ENCODE data around the gene RAB11A.

DNA sequence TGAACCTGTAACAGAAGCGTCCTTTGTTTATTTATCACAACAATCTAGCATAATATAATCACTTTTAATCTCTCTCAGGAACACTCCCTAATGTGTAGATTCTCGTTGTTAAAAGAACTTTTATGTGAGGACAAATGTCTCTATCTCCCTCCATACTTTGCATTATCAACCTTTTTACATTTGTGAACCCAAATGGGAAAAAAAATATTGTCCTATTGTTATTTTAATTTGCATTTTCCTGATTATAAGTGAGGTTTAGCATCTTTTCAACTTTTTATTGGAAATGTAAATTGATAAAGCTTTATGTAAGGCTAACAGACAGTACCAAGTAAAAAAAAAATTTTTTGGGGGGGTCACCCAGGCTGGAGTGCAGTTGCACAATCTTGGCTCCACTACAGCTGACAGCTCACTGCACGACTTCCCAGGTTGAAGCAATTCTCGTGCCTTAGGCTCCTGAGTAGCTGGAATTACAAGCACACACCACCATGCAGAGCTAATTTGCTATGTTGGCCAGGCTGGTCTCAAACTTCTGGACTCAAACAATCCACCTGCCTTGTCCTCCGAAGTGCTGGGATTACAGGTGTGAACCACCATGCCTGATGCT is 44.2 kb upstream of the RAB11A start:
- TF ChIP-seq CREB1 (CRISPR knock-in tag; IDR thresholded peaks at IDR 0.05) = no peak
- TF ChIP-seq, protein P1, sequence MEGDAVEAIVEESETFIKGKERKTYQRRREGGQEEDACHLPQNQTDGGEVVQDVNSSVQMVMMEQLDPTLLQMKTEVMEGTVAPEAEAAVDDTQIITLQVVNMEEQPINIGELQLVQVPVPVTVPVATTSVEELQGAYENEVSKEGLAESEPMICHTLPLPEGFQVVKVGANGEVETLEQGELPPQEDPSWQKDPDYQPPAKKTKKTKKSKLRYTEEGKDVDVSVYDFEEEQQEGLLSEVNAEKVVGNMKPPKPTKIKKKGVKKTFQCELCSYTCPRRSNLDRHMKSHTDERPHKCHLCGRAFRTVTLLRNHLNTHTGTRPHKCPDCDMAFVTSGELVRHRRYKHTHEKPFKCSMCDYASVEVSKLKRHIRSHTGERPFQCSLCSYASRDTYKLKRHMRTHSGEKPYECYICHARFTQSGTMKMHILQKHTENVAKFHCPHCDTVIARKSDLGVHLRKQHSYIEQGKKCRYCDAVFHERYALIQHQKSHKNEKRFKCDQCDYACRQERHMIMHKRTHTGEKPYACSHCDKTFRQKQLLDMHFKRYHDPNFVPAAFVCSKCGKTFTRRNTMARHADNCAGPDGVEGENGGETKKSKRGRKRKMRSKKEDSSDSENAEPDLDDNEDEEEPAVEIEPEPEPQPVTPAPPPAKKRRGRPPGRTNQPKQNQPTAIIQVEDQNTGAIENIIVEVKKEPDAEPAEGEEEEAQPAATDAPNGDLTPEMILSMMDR (IDR thresholded peaks at IDR 0.05) = no peak
- no peak for TF ChIP-seq SMAD4 (CRISPR knock-in tag; IDR thresholded peaks at IDR 0.05)
- TF ChIP-seq, protein P2, sequence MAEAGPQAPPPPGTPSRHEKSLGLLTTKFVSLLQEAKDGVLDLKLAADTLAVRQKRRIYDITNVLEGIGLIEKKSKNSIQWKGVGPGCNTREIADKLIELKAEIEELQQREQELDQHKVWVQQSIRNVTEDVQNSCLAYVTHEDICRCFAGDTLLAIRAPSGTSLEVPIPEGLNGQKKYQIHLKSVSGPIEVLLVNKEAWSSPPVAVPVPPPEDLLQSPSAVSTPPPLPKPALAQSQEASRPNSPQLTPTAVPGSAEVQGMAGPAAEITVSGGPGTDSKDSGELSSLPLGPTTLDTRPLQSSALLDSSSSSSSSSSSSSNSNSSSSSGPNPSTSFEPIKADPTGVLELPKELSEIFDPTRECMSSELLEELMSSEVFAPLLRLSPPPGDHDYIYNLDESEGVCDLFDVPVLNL (CRISPR knock-in tag; IDR thresholded peaks at IDR 0.05; ENCODE audit: borderline replicate concordance, low read depth) = no peak
- TF ChIP-seq SP1 (CRISPR knock-in tag; conservative IDR thresholded peaks at IDR 0.05) = no peak
- TF ChIP-seq NFE2L1 (CRISPR knock-in tag; IDR thresholded peaks at IDR 0.05) = no peak
- TF ChIP-seq, protein P3, sequence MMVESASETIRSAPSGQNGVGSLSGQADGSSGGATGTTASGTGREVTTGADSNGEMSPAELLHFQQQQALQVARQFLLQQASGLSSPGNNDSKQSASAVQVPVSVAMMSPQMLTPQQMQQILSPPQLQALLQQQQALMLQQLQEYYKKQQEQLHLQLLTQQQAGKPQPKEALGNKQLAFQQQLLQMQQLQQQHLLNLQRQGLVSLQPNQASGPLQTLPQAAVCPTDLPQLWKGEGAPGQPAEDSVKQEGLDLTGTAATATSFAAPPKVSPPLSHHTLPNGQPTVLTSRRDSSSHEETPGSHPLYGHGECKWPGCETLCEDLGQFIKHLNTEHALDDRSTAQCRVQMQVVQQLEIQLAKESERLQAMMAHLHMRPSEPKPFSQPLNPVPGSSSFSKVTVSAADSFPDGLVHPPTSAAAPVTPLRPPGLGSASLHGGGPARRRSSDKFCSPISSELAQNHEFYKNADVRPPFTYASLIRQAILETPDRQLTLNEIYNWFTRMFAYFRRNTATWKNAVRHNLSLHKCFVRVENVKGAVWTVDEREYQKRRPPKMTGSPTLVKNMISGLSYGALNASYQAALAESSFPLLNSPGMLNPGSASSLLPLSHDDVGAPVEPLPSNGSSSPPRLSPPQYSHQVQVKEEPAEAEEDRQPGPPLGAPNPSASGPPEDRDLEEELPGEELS (CRISPR knock-in tag; IDR thresholded peaks at IDR 0.05) = no peak

Measured in WTC11 (cell line).